ENCODE results near the gene SPECC1L.

The SPECC1L gene

GRCh38 chr22:24361976-24362646 is 91.5 kb downstream of the SPECC1L start:
- H3K9ac ChIP-seq = no peak overlapping the region
- no peaks in the 10 kb centered on the region for H4K20me1 ChIP-seq (ENCODE audit: insufficient read depth)
- no peaks in the 10 kb centered on the region for H3K27me3 ChIP-seq (ENCODE audit: insufficient read depth, low read depth)
- H2AFZ ChIP-seq (ENCODE audit: low read depth) = no peak overlapping the region
- no peak overlapping the region for H3K4me3 ChIP-seq (IDR thresholded peaks at IDR 0.05; ENCODE audit: insufficient read depth, low read depth, low read length)
- H3K27ac ChIP-seq = no peak overlapping the region
- TF ChIP-seq, protein P1, sequence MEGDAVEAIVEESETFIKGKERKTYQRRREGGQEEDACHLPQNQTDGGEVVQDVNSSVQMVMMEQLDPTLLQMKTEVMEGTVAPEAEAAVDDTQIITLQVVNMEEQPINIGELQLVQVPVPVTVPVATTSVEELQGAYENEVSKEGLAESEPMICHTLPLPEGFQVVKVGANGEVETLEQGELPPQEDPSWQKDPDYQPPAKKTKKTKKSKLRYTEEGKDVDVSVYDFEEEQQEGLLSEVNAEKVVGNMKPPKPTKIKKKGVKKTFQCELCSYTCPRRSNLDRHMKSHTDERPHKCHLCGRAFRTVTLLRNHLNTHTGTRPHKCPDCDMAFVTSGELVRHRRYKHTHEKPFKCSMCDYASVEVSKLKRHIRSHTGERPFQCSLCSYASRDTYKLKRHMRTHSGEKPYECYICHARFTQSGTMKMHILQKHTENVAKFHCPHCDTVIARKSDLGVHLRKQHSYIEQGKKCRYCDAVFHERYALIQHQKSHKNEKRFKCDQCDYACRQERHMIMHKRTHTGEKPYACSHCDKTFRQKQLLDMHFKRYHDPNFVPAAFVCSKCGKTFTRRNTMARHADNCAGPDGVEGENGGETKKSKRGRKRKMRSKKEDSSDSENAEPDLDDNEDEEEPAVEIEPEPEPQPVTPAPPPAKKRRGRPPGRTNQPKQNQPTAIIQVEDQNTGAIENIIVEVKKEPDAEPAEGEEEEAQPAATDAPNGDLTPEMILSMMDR (conservative IDR thresholded peaks at IDR 0.05; ENCODE audit: low read depth, low read length) = no peak
- no peaks in the 10 kb centered on the region for H3K36me3 ChIP-seq (ENCODE audit: insufficient read depth)
- no peak overlapping the region for H3K4me2 ChIP-seq
- no peaks in the 10 kb centered on the region for H3K4me1 ChIP-seq (ENCODE audit: low read depth, poor library complexity, severe bottlenecking)
- H3K79me2 ChIP-seq (ENCODE audit: insufficient read depth, low read depth) = no peaks in the 10 kb centered on the region

DNA sequence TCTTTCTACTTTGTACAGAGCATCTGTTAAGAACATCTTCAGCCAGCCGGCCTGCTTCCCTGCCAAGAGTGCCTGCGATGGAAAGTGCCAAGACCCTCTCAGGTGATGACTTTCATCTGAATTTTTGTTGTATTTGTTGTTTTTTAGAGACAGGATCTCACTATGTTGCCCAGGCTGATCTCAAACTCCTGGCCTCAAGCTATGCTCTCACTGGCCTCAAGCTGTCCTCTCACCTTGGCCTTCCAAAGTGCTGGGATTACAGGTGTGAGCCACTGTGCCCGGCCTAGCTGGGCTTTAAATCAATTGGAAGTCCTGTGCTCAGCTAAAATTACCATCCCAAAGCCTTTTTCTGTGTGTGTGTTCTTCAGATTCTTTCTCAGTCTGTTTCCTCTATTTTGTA is 92.6 kb downstream of the SPECC1L start:
- no peaks in the 10 kb centered on the region for H3K79me2 ChIP-seq (ENCODE audit: insufficient read depth, low read depth)
- no peak overlapping the region for H3K4me3 ChIP-seq (IDR thresholded peaks at IDR 0.05; ENCODE audit: insufficient read depth, low read depth, low read length)
- H3K27ac ChIP-seq = no peak overlapping the region
- no peaks in the 10 kb centered on the region for H3K36me3 ChIP-seq (ENCODE audit: insufficient read depth)
- no peak overlapping the region for H3K9ac ChIP-seq
- H4K20me1 ChIP-seq (ENCODE audit: insufficient read depth) = no peaks in the 10 kb centered on the region
- no peak overlapping the region for H3K4me2 ChIP-seq
- no peaks in the 10 kb centered on the region for H3K27me3 ChIP-seq (ENCODE audit: insufficient read depth, low read depth)
- no peak overlapping the region for H2AFZ ChIP-seq (ENCODE audit: low read depth)
- TF ChIP-seq, protein P1 (conservative IDR thresholded peaks at IDR 0.05; ENCODE audit: low read depth, low read length) = no peak
- H3K4me1 ChIP-seq (ENCODE audit: low read depth, poor library complexity, severe bottlenecking) = no peaks in the 10 kb centered on the region

- Histone ChIP-seq H3K4me2 (no peak overlapping the region), H4K20me1 (ENCODE audit: insufficient read depth) (no peaks in the 10 kb centered on the region), H3K36me3 (ENCODE audit: insufficient read depth) (peaks cover 9% of the 10 kb centered on the region), H3K4me3 (IDR thresholded peaks at IDR 0.05; ENCODE audit: insufficient read depth, low read depth, low read length) (no peak overlapping the region), H3K79me2 (ENCODE audit: insufficient read depth, low read depth) (no peaks in the 10 kb centered on the region), H3K27ac (no peak overlapping the region), H2AFZ (ENCODE audit: low read depth) (no peak overlapping the region), H3K27me3 (ENCODE audit: insufficient read depth, low read depth) (no peaks in the 10 kb centered on the region), H3K9ac (no peak overlapping the region), H3K4me1 (ENCODE audit: low read depth, poor library complexity, severe bottlenecking) (no peaks in the 10 kb centered on the region)
- TF ChIP-seq, protein P1 (conservative IDR thresholded peaks at IDR 0.05; ENCODE audit: low read depth, low read length) = no peak
Observed at GRCh38 chr22:24366701-24367100, 96.1 kb downstream of the SPECC1L start.

DNA sequence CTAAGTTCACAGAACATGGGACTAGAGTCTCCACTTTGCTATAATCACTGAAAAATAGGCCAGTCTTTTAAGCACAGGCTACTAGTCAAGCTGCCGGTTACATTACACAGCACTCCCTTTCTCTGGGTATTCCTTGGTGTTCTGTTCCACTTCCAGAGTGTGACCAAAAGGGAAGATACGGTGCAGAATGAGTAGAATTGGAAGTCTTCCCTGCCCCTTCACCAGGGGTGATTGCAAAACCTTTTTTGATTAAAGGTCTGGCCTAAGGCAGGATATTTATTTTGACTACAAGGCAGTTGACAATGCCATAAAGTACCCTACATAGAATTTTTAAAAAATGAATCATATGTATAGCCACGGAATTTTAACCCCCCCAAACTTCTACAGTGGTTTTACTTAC is 97.2 kb downstream of the SPECC1L start:
- Histone ChIP-seq H3K4me3 (IDR thresholded peaks at IDR 0.05; ENCODE audit: insufficient read depth, low read depth, low read length) (no peak overlapping the region), H3K9ac (no peak overlapping the region), H4K20me1 (ENCODE audit: insufficient read depth) (no peaks in the 10 kb centered on the region), H3K36me3 (ENCODE audit: insufficient read depth) (peaks cover 10% of the 10 kb centered on the region), H3K79me2 (ENCODE audit: insufficient read depth, low read depth) (no peaks in the 10 kb centered on the region), H3K27me3 (ENCODE audit: insufficient read depth, low read depth) (no peaks in the 10 kb centered on the region), H2AFZ (ENCODE audit: low read depth) (no peak overlapping the region), H3K4me1 (ENCODE audit: low read depth, poor library complexity, severe bottlenecking) (no peaks in the 10 kb centered on the region), H3K4me2 (no peak overlapping the region), H3K27ac (no peak overlapping the region)
- TF ChIP-seq, protein P1 (conservative IDR thresholded peaks at IDR 0.05; ENCODE audit: low read depth, low read length) = no peak

Measured in KMS-11 (cell line).